Measurements from ENCODE around the gene NEURL1. TPM values are rescaled to one million over a fixed set of nuclear protein-coding genes. Genes with fewer than 3 reads are reported as not detected.

The NEURL1 gene
- total and polyA plus RNA-seq, 4 donors: 0.16 to 2.8 (median 0.35) TPM

- no peak for DNase-seq
- no peaks in the 10 kb centered on the region for H3K9me3 ChIP-seq (ENCODE audit: control insufficient read depth, low read length)
- no peak overlapping the region for H3K27ac ChIP-seq (ENCODE audit: low read depth in 1 of 2, low read length in 2 of 2)
- intact Hi-C loops (cut with DNase I): no loop called here
- no peak for ATAC-seq (ENCODE audit: low FRiP score)
- H3K4me3 ChIP-seq (ENCODE audit: low read length in 2 of 2): no peak overlapping the region
- no peaks in the 10 kb centered on the region for H3K27me3 ChIP-seq (ENCODE audit: control insufficient read depth in 1 of 2, insufficient read depth in 2 of 2, low read length in 1 of 2)
- H3K36me3 ChIP-seq (ENCODE audit: control insufficient read depth in 1 of 2, insufficient read depth in 2 of 2, low read length in 1 of 2): peaks cover 0 to 5% of the 10 kb centered on the region in 2 donors
- WGBS, 2 donors: 57 to 58% methylated on average over 9 of the region's 9 CpGs
- H3K4me1 ChIP-seq (ENCODE audit: control insufficient read depth in 1 of 2, insufficient read depth in 2 of 2, low read length in 2 of 2): no peaks in the 10 kb centered on the region
These were observed 117.5 kb downstream of the NEURL1 start for GRCh38 chr10:103610921-103611511.

GRCh38 chr10:103612462-103613365 lies 119.2 kb downstream of the NEURL1 start:
- no peaks in the 10 kb centered on the region for H3K27me3 ChIP-seq (ENCODE audit: control insufficient read depth in 1 of 2, insufficient read depth in 2 of 2, low read length in 1 of 2)
- DNase-seq: no peak
- no peak overlapping the region for H3K4me3 ChIP-seq (ENCODE audit: low read length in 2 of 2)
- intact Hi-C loops (cut with DNase I): no loop called here
- ATAC-seq (ENCODE audit: low FRiP score): no peak
- H3K36me3 ChIP-seq (ENCODE audit: control insufficient read depth in 1 of 2, insufficient read depth in 2 of 2, low read length in 1 of 2): peaks cover 0 to 5% of the 10 kb centered on the region in 2 donors
- H3K27ac ChIP-seq (ENCODE audit: low read depth in 1 of 2, low read length in 2 of 2): no peak overlapping the region
- no peaks in the 10 kb centered on the region for H3K4me1 ChIP-seq (ENCODE audit: control insufficient read depth in 1 of 2, insufficient read depth in 2 of 2, low read length in 2 of 2)
- 90% methylated on average over 17 of the region's 17 CpGs for WGBS, 2 donors
- no peaks in the 10 kb centered on the region for H3K9me3 ChIP-seq (ENCODE audit: control insufficient read depth, low read length)

GRCh38 chr10:103613616-103614015 lies 120.1 kb downstream of the NEURL1 start:
- H3K9me3 ChIP-seq (ENCODE audit: control insufficient read depth, low read length): no peaks in the 10 kb centered on the region
- no peak overlapping the region for H3K4me3 ChIP-seq (ENCODE audit: low read length in 2 of 2)
- DNase-seq: no peak
- no peak for ATAC-seq (ENCODE audit: low FRiP score)
- H3K27me3 ChIP-seq (ENCODE audit: control insufficient read depth in 1 of 2, insufficient read depth in 2 of 2, low read length in 1 of 2): no peaks in the 10 kb centered on the region
- intact Hi-C loops (cut with DNase I): no loop called here
- H3K36me3 ChIP-seq (ENCODE audit: control insufficient read depth in 1 of 2, insufficient read depth in 2 of 2, low read length in 1 of 2): peaks cover 0 to 5% of the 10 kb centered on the region in 2 donors
- WGBS, 2 donors: 94 to 96% methylated on average over 2 of the region's 2 CpGs
- H3K27ac ChIP-seq (ENCODE audit: low read depth in 1 of 2, low read length in 2 of 2): no peak overlapping the region
- no peaks in the 10 kb centered on the region for H3K4me1 ChIP-seq (ENCODE audit: control insufficient read depth in 1 of 2, insufficient read depth in 2 of 2, low read length in 2 of 2)

GRCh38 chr10:103614306-103615158 lies 121.0 kb downstream of the NEURL1 start:
- no peak overlapping the region for H3K4me3 ChIP-seq (ENCODE audit: low read length in 2 of 2)
- WGBS, 2 donors: 86 to 92% methylated on average over 14 of the region's 14 CpGs
- intact Hi-C loops (cut with DNase I): no loop called here
- no peak for DNase-seq
- no peaks in the 10 kb centered on the region for H3K9me3 ChIP-seq (ENCODE audit: control insufficient read depth, low read length)
- H3K27me3 ChIP-seq (ENCODE audit: control insufficient read depth in 1 of 2, insufficient read depth in 2 of 2, low read length in 1 of 2): no peaks in the 10 kb centered on the region
- ATAC-seq (ENCODE audit: low FRiP score): no peak
- H3K27ac ChIP-seq (ENCODE audit: low read depth in 1 of 2, low read length in 2 of 2): no peak overlapping the region
- no peaks in the 10 kb centered on the region for H3K4me1 ChIP-seq (ENCODE audit: control insufficient read depth in 1 of 2, insufficient read depth in 2 of 2, low read length in 2 of 2)
- H3K36me3 ChIP-seq (ENCODE audit: control insufficient read depth in 1 of 2, insufficient read depth in 2 of 2, low read length in 1 of 2): peaks cover 0 to 1% of the 10 kb centered on the region in 2 donors

GRCh38 chr10:103616705-103617601 lies 123.4 kb downstream of the NEURL1 start:
- Histone ChIP-seq H3K36me3 (ENCODE audit: control insufficient read depth in 1 of 2, insufficient read depth in 2 of 2, low read length in 1 of 2) (peaks cover 0 to 1% of the 10 kb centered on the region in 2 donors), H3K27ac (ENCODE audit: low read depth in 1 of 2, low read length in 2 of 2) (no peak overlapping the region), H3K4me3 (ENCODE audit: low read length in 2 of 2) (no peak overlapping the region), H3K4me1 (ENCODE audit: control insufficient read depth in 1 of 2, insufficient read depth in 2 of 2, low read length in 2 of 2) (peaks cover 4 to 5% of the 10 kb centered on the region in 2 donors), H3K27me3 (ENCODE audit: control insufficient read depth in 1 of 2, insufficient read depth in 2 of 2, low read length in 1 of 2) (no peaks in the 10 kb centered on the region), H3K9me3 (ENCODE audit: control insufficient read depth, low read length) (no peaks in the 10 kb centered on the region)
- DNase-seq: peak; percentile 67 to 85
- intact Hi-C loops (cut with DNase I): no loop called here
- ATAC-seq (ENCODE audit: low FRiP score): peak; percentile 59
- 89 to 91% methylated on average over 20 of the region's 20 CpGs for WGBS, 2 donors

GRCh38 chr10:103617602-103618385 lies 124.3 kb downstream of the NEURL1 start:
- intact Hi-C loops (cut with DNase I): no loop called here
- no peak overlapping the region for H3K4me3 ChIP-seq (ENCODE audit: low read length in 2 of 2)
- H3K9me3 ChIP-seq (ENCODE audit: control insufficient read depth, low read length): no peaks in the 10 kb centered on the region
- H3K4me1 ChIP-seq (ENCODE audit: control insufficient read depth in 1 of 2, insufficient read depth in 2 of 2, low read length in 2 of 2): peaks cover 4 to 5% of the 10 kb centered on the region in 2 donors
- DNase-seq (no peak), ATAC-seq (ENCODE audit: low FRiP score) (no peak)
- H3K36me3 ChIP-seq (ENCODE audit: control insufficient read depth in 1 of 2, insufficient read depth in 2 of 2, low read length in 1 of 2): peaks cover 0 to under 1% of the 10 kb centered on the region in 2 donors
- WGBS, 2 donors: 84 to 93% methylated on average over 13 of the region's 13 CpGs
- H3K27me3 ChIP-seq (ENCODE audit: control insufficient read depth in 1 of 2, insufficient read depth in 2 of 2, low read length in 1 of 2): no peaks in the 10 kb centered on the region
- peak overlapping the region in 1 of 2 donors; percentile 72 for H3K27ac ChIP-seq (ENCODE audit: low read depth in 1 of 2, low read length in 2 of 2)

GRCh38 chr10:103618575-103619423 lies 125.3 kb downstream of the NEURL1 start:
- Histone ChIP-seq H3K27ac (ENCODE audit: low read depth in 1 of 2, low read length in 2 of 2) (peak overlapping the region; percentile 0 to 85), H3K27me3 (ENCODE audit: control insufficient read depth in 1 of 2, insufficient read depth in 2 of 2, low read length in 1 of 2) (no peaks in the 10 kb centered on the region), H3K4me3 (ENCODE audit: low read length in 2 of 2) (no peak overlapping the region), H3K36me3 (ENCODE audit: control insufficient read depth in 1 of 2, insufficient read depth in 2 of 2, low read length in 1 of 2) (no peaks in the 10 kb centered on the region), H3K9me3 (ENCODE audit: control insufficient read depth, low read length) (no peaks in the 10 kb centered on the region), H3K4me1 (ENCODE audit: control insufficient read depth in 1 of 2, insufficient read depth in 2 of 2, low read length in 2 of 2) (peaks cover 4 to 5% of the 10 kb centered on the region in 2 donors)
- intact Hi-C loops (cut with DNase I): no loop called here
- WGBS, 2 donors: 2 to 6% methylated on average over 19 of the region's 19 CpGs
- peak; percentile 83 for ATAC-seq (ENCODE audit: low FRiP score)
- DNase-seq: peak; percentile 86 to 91
